Lower lobe of right lung (tissue), 2 donors: Measurements from ENCODE around the gene IL18RAP. TPM values are rescaled to one million over a fixed set of nuclear protein-coding genes. Genes with fewer than 3 reads are reported as not detected.
A peak's percentile ranks its signal among the peaks of the same experiment; 100 is the strongest.

Experiments
- ATAC-seq, 2 donors: fragments of 200-7000 bp; cut with Tn5 transposase; one replicate each; pipeline ENCODE4 v1.9.1; 2020 to 2022; ENCODE audit warnings: mild to moderate bottlenecking in 2 of 2, moderate library complexity in 2 of 2
- DNase-seq: peaks from one replicate; pipeline ENCODE4 v3.0.0-alpha.2; 2020
- H3K27ac ChIP-seq: fragments of 200-600 bp; one replicate; pipeline ENCODE4 v1.8.0; 2022
- H3K27me3 ChIP-seq: fragments of 200-600 bp; one replicate; pipeline ENCODE4 v1.8.0; 2022; ENCODE audit warnings: low read depth
- H3K36me3 ChIP-seq: fragments of 200-600 bp; one replicate; pipeline ENCODE4 v1.8.0; 2022; ENCODE audit warnings: mild to moderate bottlenecking
- H3K4me1 ChIP-seq: fragments of 200-600 bp; one replicate; pipeline ENCODE4 v1.8.0; 2022
- H3K4me3 ChIP-seq: fragments of 200-600 bp; one replicate; pipeline ENCODE4 v1.8.0; 2022; ENCODE audit warnings: mild to moderate bottlenecking
- H3K9me3 ChIP-seq: fragments of 200-600 bp; one replicate; pipeline ENCODE4 v1.8.0; 2022
- CTCF ChIP-seq: fragments of 200-600 bp; IDR thresholded peaks from one replicate; pipeline ENCODE4 v1.8.0; 2022; ENCODE audit warnings: antibody characterized with exemption, mild to moderate bottlenecking
- intact Hi-C: fragments of 100-400 bp; cut with DNase I; formaldehyde crosslinking; loops from one replicate; pipeline ENCODE4 v1.11.0; 2022
- total RNA-seq: library from RNA; stranded (reverse); fragmentation: NEBNext Ultra II Directional; extraction: Animal tissue kit (Norgen Biotek cat#: 25700); gene quantifications from one replicate; pipeline ENCODE4 v1.2.1, GENCODE V29; 2021
- donor health status: DM: no; HTN: yes; CAD: no; lungs with severe emphysema.

IL18RAP gene
- total RNA-seq, 1 donor from 2014 or later: 6.8 TPM

DNA sequence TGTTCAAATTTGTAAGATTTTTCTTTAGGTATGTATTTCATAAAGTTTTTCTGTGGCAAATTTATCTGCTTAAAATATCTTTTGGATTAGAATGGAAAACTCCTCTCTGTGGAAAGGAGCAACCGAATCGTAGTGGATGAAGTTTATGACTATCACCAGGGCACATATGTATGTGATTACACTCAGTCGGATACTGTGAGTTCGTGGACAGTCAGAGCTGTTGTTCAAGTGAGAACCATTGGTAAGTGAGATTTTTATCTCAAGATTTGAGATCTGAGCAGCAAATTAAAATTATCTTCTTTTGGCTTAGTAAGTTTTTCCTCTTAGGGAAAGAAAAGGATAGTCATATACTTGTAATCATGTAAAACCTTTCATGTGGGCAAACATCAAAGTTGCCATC is 14.2 kb downstream of the IL18RAP start:
- no peak for TF ChIP-seq CTCF
- intact Hi-C loops: no loop called here
- Histone ChIP-seq H3K4me3 (no peak overlapping the region), H3K4me1 (no peaks in the 10 kb centered on the region), H3K27me3 (no peaks in the 10 kb centered on the region), H3K9me3 (no peaks in the 10 kb centered on the region), H3K36me3 (no peaks in the 10 kb centered on the region), H3K27ac (no peak overlapping the region)
- DNase-seq (no peak), ATAC-seq (no peak)

DNA sequence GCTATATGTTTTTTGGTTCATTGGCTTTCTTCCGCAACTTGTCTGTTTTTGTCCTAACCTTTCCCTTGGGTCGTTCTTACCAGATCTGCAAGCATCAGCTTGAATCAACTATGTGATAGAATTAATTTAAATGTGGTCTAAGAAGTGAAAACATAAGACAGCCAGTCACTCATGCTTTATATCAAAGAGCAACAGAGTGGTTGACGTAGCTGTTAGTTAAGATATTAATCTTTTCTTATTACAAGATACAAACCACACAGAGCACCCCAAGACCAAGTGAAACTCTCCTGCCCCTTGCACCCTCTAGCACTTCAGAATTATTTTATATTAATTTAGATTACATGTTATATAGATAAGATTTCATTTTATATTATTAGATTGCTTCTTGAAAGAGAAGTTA is 15.2 kb downstream of the IL18RAP start:
- TF ChIP-seq CTCF: no peak
- no peaks in the 10 kb centered on the region for H3K9me3 ChIP-seq
- no peak for ATAC-seq
- H3K4me3 ChIP-seq: no peak overlapping the region
- intact Hi-C loops: no loop called here
- H3K4me1 ChIP-seq: peaks cover 3% of the 10 kb centered on the region
- H3K36me3 ChIP-seq: no peaks in the 10 kb centered on the region
- H3K27ac ChIP-seq: no peak overlapping the region
- DNase-seq: no peak
- H3K27me3 ChIP-seq: no peaks in the 10 kb centered on the region

DNA sequence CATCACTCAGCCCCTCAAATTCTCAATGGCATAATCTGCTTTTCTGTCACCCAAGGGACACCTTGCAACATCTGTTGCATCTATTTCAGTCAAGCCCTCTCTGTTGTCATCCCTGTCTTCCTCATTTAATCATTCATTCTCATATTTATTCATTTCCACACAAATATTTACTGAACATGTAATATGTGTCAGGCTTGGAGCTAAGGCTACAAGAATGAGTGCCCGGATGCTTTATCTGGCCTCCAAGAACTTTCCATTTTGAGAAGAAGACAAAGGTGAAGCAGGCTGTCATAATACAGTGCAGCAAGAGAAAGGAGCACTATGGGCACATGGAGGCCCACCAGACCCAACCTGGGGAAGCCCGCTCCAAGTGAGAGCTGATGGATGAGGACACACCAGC is 15.6 kb downstream of the IL18RAP start:
- no peaks in the 10 kb centered on the region for H3K36me3 ChIP-seq
- peaks cover 4% of the 10 kb centered on the region for H3K4me1 ChIP-seq
- DNase-seq (no peak), ATAC-seq (no peak)
- no peaks in the 10 kb centered on the region for H3K9me3 ChIP-seq
- no peak overlapping the region for H3K27ac ChIP-seq
- H3K27me3 ChIP-seq: no peaks in the 10 kb centered on the region
- TF ChIP-seq CTCF: no peak
- no peak overlapping the region for H3K4me3 ChIP-seq
- intact Hi-C loops: no loop called here

- intact Hi-C loops: no loop called here
- Histone ChIP-seq H3K4me1 (peaks cover 4% of the 10 kb centered on the region), H3K4me3 (no peak overlapping the region), H3K36me3 (no peaks in the 10 kb centered on the region), H3K27ac (no peak overlapping the region), H3K27me3 (no peaks in the 10 kb centered on the region), H3K9me3 (no peaks in the 10 kb centered on the region)
- DNase-seq (no peak), ATAC-seq (peak in 1 of 2 donors; percentile 31)
- no peak for TF ChIP-seq CTCF
These were observed 16.2 kb downstream of the IL18RAP start for GRCh38 chr2:102439065-102439695.

GRCh38 chr2:102442967-102443828 is 20.2 kb downstream of the IL18RAP start:
- TF ChIP-seq CTCF: peak; percentile 70
- peaks cover 4% of the 10 kb centered on the region for H3K4me1 ChIP-seq
- DNase-seq (no peak), ATAC-seq (peak; percentile 66 to 69)
- H3K27me3 ChIP-seq: no peaks in the 10 kb centered on the region
- H3K9me3 ChIP-seq: no peaks in the 10 kb centered on the region
- intact Hi-C loops: no loop called here
- H3K27ac ChIP-seq: no peak overlapping the region
- H3K4me3 ChIP-seq: no peak overlapping the region
- no peaks in the 10 kb centered on the region for H3K36me3 ChIP-seq
